ENCODE results near the gene BRAF. TPM values are rescaled to one million over a fixed set of nuclear protein-coding genes. Genes with fewer than 3 reads are reported as not detected.
"Not testable (repeated sequence)": the region's sequence is repeated elsewhere in the genome, so short reads cannot be mapped to it uniquely, and the experiment has no call there.

The BRAF gene
- total RNA-seq, result 25.6 and 25.7 TPM in 2 replicates

GRCh38 chr7:140924821-140925421 lies at the start of gene BRAF:
Gene BRAF (minus strand): TSS chr7:140924929. CDS start chr7:140924703, 226 bp downstream.
- H3K36me3 Mint-ChIP-seq (ENCODE audit: low read depth), result peaks cover 3% of the 10 kb centered on the region
- H3K4me1 Mint-ChIP-seq (ENCODE audit: low read depth), result peaks cover 8% of the 10 kb centered on the region
- H3K4me3 Mint-ChIP-seq (ENCODE audit: low read depth), result peak within 1 kb of the TSS; percentile 93
- peak; percentile 91 for DNase-seq (ENCODE audit: low spot score)
- no peaks in the 10 kb centered on the region for H3K9me3 Mint-ChIP-seq
- intact Hi-C loops (cut with micrococcal nuclease), result loop anchor here (1.0 to 10.0 kb wide), 8 partner anchors 23 to 813 kb away; partner anchors contain the start of genes AGK, MRPS33, NDUFB2 and RAB19
- H3K27ac Mint-ChIP-seq, result peak within 1 kb of the TSS; percentile 98
- peaks cover 9% of the 10 kb centered on the region for H3K27me3 Mint-ChIP-seq (ENCODE audit: low read depth)

GRCh38 chr7:140972876-140973829 lies 48.4 kb upstream of the BRAF start:
- H3K36me3 Mint-ChIP-seq (ENCODE audit: low read depth), result no peaks in the 10 kb centered on the region
- no peak for DNase-seq (ENCODE audit: low spot score)
- no peaks in the 10 kb centered on the region for H3K27me3 Mint-ChIP-seq (ENCODE audit: low read depth)
- intact Hi-C loops (cut with micrococcal nuclease), result no loop called here
- H3K4me3 Mint-ChIP-seq (ENCODE audit: low read depth), result no peak overlapping the region
- no peaks in the 10 kb centered on the region for H3K4me1 Mint-ChIP-seq (ENCODE audit: low read depth)
- H3K27ac Mint-ChIP-seq, result no peak overlapping the region
- no peaks in the 10 kb centered on the region for H3K9me3 Mint-ChIP-seq

DNA sequence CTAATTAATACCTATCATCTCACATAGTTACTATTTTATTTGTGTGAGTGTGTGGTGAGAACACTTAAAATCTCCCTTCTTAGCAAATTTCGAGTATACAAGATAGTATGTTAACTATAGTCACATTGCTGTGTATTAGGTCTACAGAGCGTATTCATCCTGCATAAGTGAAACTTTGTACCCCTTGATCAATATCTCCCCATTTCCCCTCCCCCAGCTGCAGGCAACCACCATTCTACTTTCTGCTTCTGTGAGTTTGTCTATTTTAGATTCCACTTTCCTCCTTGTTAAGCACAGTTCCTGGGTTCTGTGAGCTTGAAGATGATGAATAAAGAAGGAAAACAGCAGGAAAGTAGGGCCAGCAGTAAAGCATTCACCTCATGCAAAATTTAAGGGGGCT lies 47.6 kb upstream of the BRAF start:
- H3K27me3 Mint-ChIP-seq (ENCODE audit: low read depth), result peaks cover 5% of the 10 kb centered on the region

GRCh38 chr7:140967438-140967837 lies 42.7 kb upstream of the BRAF start:
- peaks cover 7% of the 10 kb centered on the region for H3K27me3 Mint-ChIP-seq (ENCODE audit: low read depth)
- no peak overlapping the region for H3K4me3 Mint-ChIP-seq (ENCODE audit: low read depth)
- no peaks in the 10 kb centered on the region for H3K36me3 Mint-ChIP-seq (ENCODE audit: low read depth)
- H3K9me3 Mint-ChIP-seq, result no peaks in the 10 kb centered on the region
- no peaks in the 10 kb centered on the region for H3K4me1 Mint-ChIP-seq (ENCODE audit: low read depth)
- intact Hi-C loops (cut with micrococcal nuclease), result no loop called here
- DNase-seq (ENCODE audit: low spot score), result no peak
- no peak overlapping the region for H3K27ac Mint-ChIP-seq

More for the DNA sequence above, 47.6 kb upstream of the BRAF start:
- no peaks in the 10 kb centered on the region for H3K4me1 Mint-ChIP-seq (ENCODE audit: low read depth)
- intact Hi-C loops (cut with micrococcal nuclease), result no loop called here
- DNase-seq (ENCODE audit: low spot score), result no peak
- H3K27ac Mint-ChIP-seq, result no peak overlapping the region
- no peak overlapping the region for H3K4me3 Mint-ChIP-seq (ENCODE audit: low read depth)
- no peaks in the 10 kb centered on the region for H3K36me3 Mint-ChIP-seq (ENCODE audit: low read depth)
- no peaks in the 10 kb centered on the region for H3K9me3 Mint-ChIP-seq

DNA sequence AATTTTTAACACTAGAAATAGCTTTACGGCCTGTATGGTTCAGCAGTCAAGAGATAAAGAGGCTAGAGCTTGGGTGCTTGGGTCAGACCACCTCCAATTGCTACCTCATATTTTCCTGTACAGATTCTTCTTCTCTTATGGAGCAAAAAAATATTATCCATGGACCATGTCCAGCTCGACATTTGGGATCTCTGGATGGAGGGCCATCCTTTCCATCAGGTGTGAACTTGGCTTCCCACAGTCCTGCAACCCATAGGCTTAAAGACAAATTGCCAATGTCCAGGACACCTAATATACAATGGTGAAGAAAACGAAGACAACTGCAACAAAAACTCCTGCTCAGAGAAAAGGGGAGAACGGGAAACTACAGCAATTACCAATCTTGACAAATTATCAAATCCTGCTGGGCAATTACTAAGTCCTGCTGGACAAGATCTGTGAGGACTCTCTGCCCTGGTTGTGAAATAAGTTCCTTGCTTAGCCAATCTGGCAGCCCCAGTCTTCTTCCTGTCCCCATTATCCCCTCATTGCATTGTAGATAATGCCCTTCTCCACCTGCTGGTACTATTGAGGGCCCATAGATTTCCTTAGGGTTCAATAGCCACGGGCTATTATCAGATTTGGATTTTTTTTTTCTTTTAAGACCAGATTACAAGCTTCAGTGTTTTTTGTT lies 42.0 kb upstream of the BRAF start:
- Mint-ChIP-seq H3K27ac (no peak overlapping the region), H3K4me3 (ENCODE audit: low read depth) (no peak overlapping the region), H3K4me1 (ENCODE audit: low read depth) (no peaks in the 10 kb centered on the region), H3K27me3 (ENCODE audit: low read depth) (peaks cover 9% of the 10 kb centered on the region), H3K9me3 (no peaks in the 10 kb centered on the region), H3K36me3 (ENCODE audit: low read depth) (no peaks in the 10 kb centered on the region)
- DNase-seq (ENCODE audit: low spot score), result no peak
- intact Hi-C loops (cut with micrococcal nuclease), result no loop called here

- peaks cover 4% of the 10 kb centered on the region for H3K27me3 Mint-ChIP-seq (ENCODE audit: low read depth)
- H3K36me3 Mint-ChIP-seq (ENCODE audit: low read depth), result no peaks in the 10 kb centered on the region
- no peaks in the 10 kb centered on the region for H3K9me3 Mint-ChIP-seq
- intact Hi-C loops (cut with micrococcal nuclease), result no loop called here
- H3K4me3 Mint-ChIP-seq (ENCODE audit: low read depth), result no peak overlapping the region
- no peak overlapping the region for H3K27ac Mint-ChIP-seq
- H3K4me1 Mint-ChIP-seq (ENCODE audit: low read depth), result no peaks in the 10 kb centered on the region
- no peak for DNase-seq (ENCODE audit: low spot score)
Observed at GRCh38 chr7:140961117-140961516, 36.4 kb upstream of the BRAF start.

- not testable (repeated sequence) for H3K4me3 Mint-ChIP-seq (ENCODE audit: low read depth); H3K27me3 Mint-ChIP-seq (ENCODE audit: low read depth)
Observed at GRCh38 chr7:140956997-140957396, 32.3 kb upstream of the BRAF start.

GRCh38 chr7:140945940-140946339 lies 21.2 kb upstream of the BRAF start:
- Mint-ChIP-seq H3K36me3 (ENCODE audit: low read depth) (no peaks in the 10 kb centered on the region), H3K27ac (no peak overlapping the region), H3K9me3 (no peaks in the 10 kb centered on the region), H3K27me3 (ENCODE audit: low read depth) (peaks cover 8% of the 10 kb centered on the region), H3K4me1 (ENCODE audit: low read depth) (no peaks in the 10 kb centered on the region), H3K4me3 (ENCODE audit: low read depth) (no peak overlapping the region)
- DNase-seq (ENCODE audit: low spot score), result no peak
- intact Hi-C loops (cut with micrococcal nuclease), result no loop called here

More at GRCh38 chr7:140956997-140957396, 32.3 kb upstream of the BRAF start:
- H3K27ac Mint-ChIP-seq; intact Hi-C loops (cut with micrococcal nuclease); H3K4me1 Mint-ChIP-seq (ENCODE audit: low read depth); H3K9me3 Mint-ChIP-seq; DNase-seq (ENCODE audit: low spot score); H3K36me3 Mint-ChIP-seq (ENCODE audit: low read depth): not testable (repeated sequence)

- H3K27ac Mint-ChIP-seq; H3K9me3 Mint-ChIP-seq; intact Hi-C loops (cut with micrococcal nuclease); H3K27me3 Mint-ChIP-seq (ENCODE audit: low read depth); H3K4me1 Mint-ChIP-seq (ENCODE audit: low read depth); H3K36me3 Mint-ChIP-seq (ENCODE audit: low read depth); H3K4me3 Mint-ChIP-seq (ENCODE audit: low read depth); DNase-seq (ENCODE audit: low spot score): not testable (repeated sequence)
Observed at GRCh38 chr7:140942242-140942641, 17.5 kb upstream of the BRAF start.

GRCh38 chr7:140940898-140941297 lies 16.2 kb upstream of the BRAF start:
- Mint-ChIP-seq H3K27me3 (ENCODE audit: low read depth) (peaks cover 5% of the 10 kb centered on the region), H3K4me1 (ENCODE audit: low read depth) (peaks cover 2% of the 10 kb centered on the region), H3K9me3 (no peaks in the 10 kb centered on the region), H3K36me3 (ENCODE audit: low read depth) (no peaks in the 10 kb centered on the region), H3K27ac (no peak overlapping the region), H3K4me3 (ENCODE audit: low read depth) (no peak overlapping the region)
- no peak for DNase-seq (ENCODE audit: low spot score)
- intact Hi-C loops (cut with micrococcal nuclease), result no loop called here

DNA sequence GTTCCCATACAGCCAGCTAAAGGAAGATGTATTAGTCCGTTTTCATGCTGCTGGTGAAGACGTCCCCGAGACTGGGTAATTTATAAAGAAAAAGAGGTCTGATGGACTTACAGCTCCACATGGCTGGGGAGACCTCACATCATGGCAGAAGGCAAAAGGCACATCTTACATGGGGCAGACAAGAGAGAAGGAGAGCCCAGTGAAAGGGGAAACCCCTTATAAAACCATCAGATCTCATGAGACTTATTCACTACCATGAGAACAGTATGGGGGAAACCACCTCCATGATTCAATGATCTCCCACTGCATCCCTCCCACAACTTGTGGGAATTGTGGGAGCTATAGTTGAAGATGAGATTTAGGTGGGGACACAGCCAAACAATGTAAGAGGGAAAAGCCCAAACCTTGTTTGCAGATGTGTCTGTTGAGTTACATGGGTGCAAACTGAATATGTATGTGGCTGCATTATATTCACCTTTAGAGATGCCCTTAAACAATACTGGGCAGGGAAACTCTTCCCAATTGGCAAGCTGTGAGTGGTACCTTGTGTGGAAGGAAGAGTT lies 13.1 kb upstream of the BRAF start:
- no peak overlapping the region for H3K4me3 Mint-ChIP-seq (ENCODE audit: low read depth)
- no peaks in the 10 kb centered on the region for H3K9me3 Mint-ChIP-seq
- no peak overlapping the region for H3K27ac Mint-ChIP-seq
- DNase-seq (ENCODE audit: low spot score), result no peak
- no peaks in the 10 kb centered on the region for H3K36me3 Mint-ChIP-seq (ENCODE audit: low read depth)
- H3K4me1 Mint-ChIP-seq (ENCODE audit: low read depth), result peaks cover 2% of the 10 kb centered on the region
- H3K27me3 Mint-ChIP-seq (ENCODE audit: low read depth), result peaks cover 7% of the 10 kb centered on the region
- intact Hi-C loops (cut with micrococcal nuclease), result no loop called here

- H3K36me3 Mint-ChIP-seq (ENCODE audit: low read depth), result no peaks in the 10 kb centered on the region
- DNase-seq (ENCODE audit: low spot score), result no peak
- intact Hi-C loops (cut with micrococcal nuclease), result loop anchor here (10.0 kb wide), 1 partner anchor 626 kb away; the partner anchor contains the start of gene AGK
- H3K4me1 Mint-ChIP-seq (ENCODE audit: low read depth), result peaks cover 4% of the 10 kb centered on the region
- H3K9me3 Mint-ChIP-seq, result no peaks in the 10 kb centered on the region
- H3K27ac Mint-ChIP-seq, result no peak overlapping the region
- H3K27me3 Mint-ChIP-seq (ENCODE audit: low read depth), result peaks cover 25% of the 10 kb centered on the region
- no peak overlapping the region for H3K4me3 Mint-ChIP-seq (ENCODE audit: low read depth)
Observed at GRCh38 chr7:140928491-140929309, 4.0 kb upstream of the BRAF start.
